SJSA1 (cell line): Measurements from ENCODE around the gene RTBDN. TPM values are rescaled to one million over a fixed set of nuclear protein-coding genes. Genes with fewer than 3 reads are reported as not detected.
"Not testable (repeated sequence)": the region's sequence is repeated elsewhere in the genome, so short reads cannot be mapped to it uniquely, and the experiment has no call there.

Experiments used
- DNase-seq, 2 experiments: peaks; one replicate each; pipeline ENCODE4 v3.0.0-alpha.2; 2015 to 2020; ENCODE audit warnings: low spot score in 2 of 2, low read depth in 1 of 2
- H3K27ac ChIP-seq: fragments of 250-450 bp; sonication (Bioruptor Pico); 2 replicates; pipeline ENCODE4 v1.5.1; 2020; ENCODE audit warnings: mild to moderate bottlenecking, moderate library complexity
- H3K27me3 ChIP-seq: fragments of 250-450 bp; sonication (Bioruptor Pico); replicated peaks from 2 replicates; pipeline ENCODE4 v1.5.1; 2020; ENCODE audit warnings: mild to moderate bottlenecking, moderate library complexity
- H3K36me3 ChIP-seq: fragments of 250-450 bp; sonication (Bioruptor Pico); 2 replicates; pipeline ENCODE4 v1.5.1; 2020; ENCODE audit warnings: mild to moderate bottlenecking
- H3K4me1 ChIP-seq: fragments of 250-450 bp; sonication (Bioruptor Pico); replicated peaks from 2 replicates; pipeline ENCODE4 v1.6.1; 2021; ENCODE audit warnings: mild to moderate bottlenecking
- H3K4me3 ChIP-seq: fragments of 250-450 bp; sonication (Bioruptor Pico); 2 replicates; pipeline ENCODE4 v1.5.1; 2020; ENCODE audit warnings: mild to moderate bottlenecking
- H3K9me3 ChIP-seq: fragments of 250-450 bp; sonication (Bioruptor Pico); replicated peaks from 2 replicates; pipeline ENCODE4 v1.5.1; 2020; ENCODE audit warnings: mild to moderate bottlenecking
- total RNA-seq: library from RNA; depleted of rRNA; stranded (reverse); fragments of >200 nt; shearing (Covaris generic); gene quantifications from 2 replicates; pipeline ENCODE4 v1.2.3, GENCODE V29; 2014

Gene RTBDN
- total RNA-seq, 1 experiment from 2014 or later = not detected

DNA sequence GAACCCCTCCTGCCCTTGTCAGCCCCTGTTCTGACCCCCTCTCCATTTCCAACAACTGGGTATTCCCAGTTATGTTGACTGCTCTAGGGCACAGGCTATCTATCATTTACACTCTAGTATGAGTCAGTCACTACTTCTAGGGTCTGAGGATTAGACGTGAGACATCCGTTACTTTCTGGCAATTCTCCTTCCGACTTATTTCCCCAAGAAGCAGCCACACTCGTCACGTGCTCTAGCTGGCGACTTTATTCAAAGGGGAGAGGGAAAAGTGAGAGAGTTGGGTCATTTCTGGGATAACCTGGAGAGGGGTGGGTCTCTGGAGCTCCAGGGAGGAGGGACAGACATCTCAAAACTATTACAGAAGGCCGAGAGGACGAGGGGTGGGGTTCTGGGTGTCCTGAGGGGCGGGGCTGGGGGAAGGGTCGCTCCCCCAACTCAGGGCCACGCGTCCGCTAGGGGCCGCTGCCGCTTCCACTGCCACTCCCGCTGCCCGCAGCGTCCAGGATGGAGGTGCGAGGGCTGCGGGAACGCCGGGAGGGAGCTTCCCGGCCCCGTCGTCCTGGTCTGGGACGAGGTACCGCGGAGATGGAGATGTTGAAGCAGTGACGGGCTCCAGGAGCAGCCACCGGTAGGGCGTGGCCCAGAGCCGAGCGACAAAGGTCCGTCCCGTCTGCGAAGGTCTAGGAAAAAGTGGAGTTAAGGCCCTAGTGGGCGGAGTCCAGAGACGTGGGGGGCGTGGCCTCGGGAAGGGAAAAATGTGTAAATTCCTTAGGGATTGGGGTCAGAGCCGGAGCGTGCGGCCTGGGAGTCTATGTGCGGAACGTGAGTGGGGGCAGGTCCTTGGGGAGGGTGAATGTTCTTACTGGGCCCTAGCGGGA, 8.9 kb downstream of the RTBDN start:
- Histone ChIP-seq H3K36me3 (no peaks in the 10 kb centered on the region), H3K4me3 (no peak overlapping the region), H3K27ac (no peak overlapping the region), H3K9me3 (no peaks in the 10 kb centered on the region; the same call in 1 of the 2 replicates), H3K4me1 (peaks cover 3% of the 10 kb centered on the region; the same call in 1 of the 2 replicates), H3K27me3 (peaks cover 2% of the 10 kb centered on the region; the same call in 1 of the 2 replicates)
- DNase-seq = peak in 1 of 2 experiments; percentile 26

- no peaks in the 10 kb centered on the region; the same call in 1 of the 2 replicates for H3K9me3 ChIP-seq
- no peak overlapping the region for H3K27ac ChIP-seq
- no peaks in the 10 kb centered on the region for H3K36me3 ChIP-seq
- H3K27me3 ChIP-seq = peaks cover 2% of the 10 kb centered on the region; the same call in 1 of the 2 replicates
- no peak overlapping the region for H3K4me3 ChIP-seq
- no peak for DNase-seq
- peaks cover 3% of the 10 kb centered on the region; the same call in 1 of the 2 replicates for H3K4me1 ChIP-seq
Measured at GRCh38 chr19:12821761-12822160, 12.6 kb downstream of the RTBDN start.

- H3K36me3 ChIP-seq, H3K27me3 ChIP-seq, H3K4me1 ChIP-seq, H3K27ac ChIP-seq, H3K4me3 ChIP-seq, DNase-seq, H3K9me3 ChIP-seq: not testable (repeated sequence)
Measured at GRCh38 chr19:12817810-12818209, 16.6 kb downstream of the RTBDN start.

DNA sequence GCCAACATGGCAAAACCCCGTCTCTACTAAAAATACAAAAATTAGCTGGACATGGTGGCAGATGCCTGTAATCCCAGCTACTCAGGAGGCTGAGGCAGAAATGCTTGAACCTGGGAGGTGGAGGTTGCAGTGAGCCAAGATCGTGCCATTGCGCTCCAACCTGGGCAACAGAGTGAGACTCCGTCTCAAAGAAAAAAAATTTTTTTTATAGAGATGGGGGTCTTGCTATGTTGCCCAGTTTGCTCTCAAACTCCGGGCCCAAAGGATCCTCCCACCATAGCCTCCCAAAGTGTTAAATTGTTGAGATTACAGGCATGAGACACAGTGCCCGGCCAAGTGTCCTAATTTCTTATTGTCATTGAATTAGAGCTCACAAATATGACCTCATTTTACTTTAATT, 17.2 kb downstream of the RTBDN start:
- DNase-seq, H3K4me3 ChIP-seq, H3K27me3 ChIP-seq, H3K4me1 ChIP-seq, H3K27ac ChIP-seq, H3K9me3 ChIP-seq: not testable (repeated sequence)
- peaks cover 12% of the 10 kb centered on the region for H3K36me3 ChIP-seq

- no peaks in the 10 kb centered on the region for H3K9me3 ChIP-seq
- H3K4me3 ChIP-seq = no peak overlapping the region
- peaks cover 21% of the 10 kb centered on the region for H3K36me3 ChIP-seq
- no peak overlapping the region for H3K27ac ChIP-seq
- no peaks in the 10 kb centered on the region for H3K27me3 ChIP-seq
- no peaks in the 10 kb centered on the region for H3K4me1 ChIP-seq
- DNase-seq = no peak
Measured at GRCh38 chr19:12815088-12815487, 19.3 kb downstream of the RTBDN start.

DNA sequence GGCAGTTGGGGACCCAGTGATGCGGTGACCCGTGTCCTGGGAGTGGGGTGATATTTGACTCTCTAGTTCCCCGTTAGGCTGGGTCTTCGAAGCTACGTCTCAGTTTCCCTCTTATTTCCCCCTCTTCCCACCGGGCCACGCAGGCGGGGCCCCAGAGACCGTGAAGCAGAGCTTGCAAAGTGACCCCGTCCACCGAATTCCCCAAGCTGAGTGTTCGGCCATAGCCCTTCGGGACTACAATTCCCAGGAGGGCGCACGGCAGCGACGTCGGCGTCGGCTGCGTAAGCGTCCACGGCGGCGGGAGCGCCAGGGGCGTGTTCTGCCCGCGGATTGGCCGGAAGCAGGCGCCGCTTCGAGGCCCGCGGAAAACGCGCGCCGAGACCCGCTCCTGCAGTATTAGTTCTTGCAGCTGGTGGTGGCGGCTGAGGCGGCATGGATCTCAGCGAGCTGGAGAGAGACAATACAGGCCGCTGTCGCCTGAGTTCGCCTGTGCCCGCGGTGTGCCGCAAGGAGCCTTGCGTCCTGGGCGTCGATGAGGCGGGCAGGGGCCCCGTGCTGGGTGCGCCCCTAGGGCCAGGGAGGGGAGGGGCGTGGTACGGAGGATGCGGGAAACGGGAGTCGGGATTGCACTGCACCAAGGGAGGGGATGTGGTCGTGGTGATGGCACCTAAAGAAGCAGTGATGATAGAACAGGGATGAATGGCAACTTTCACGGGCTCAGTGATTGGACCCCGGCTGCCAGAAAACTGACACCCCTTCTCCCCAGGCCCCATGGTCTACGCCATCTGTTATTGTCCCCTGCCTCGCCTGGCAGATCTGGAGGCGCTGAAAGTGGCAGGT, 27.9 kb downstream of the RTBDN start, which contains the start of gene RNASEH2A:
Gene RNASEH2A (plus strand): TSS at position 343 of the 840 bp plus-strand sequence. CDS start 90 bp downstream, at position 433.
- peak; percentile 74 to 88 for DNase-seq
- H3K4me3 ChIP-seq = peak within 1 kb of the TSS; percentile 62
- peaks cover 15% of the 10 kb centered on the region for H3K27me3 ChIP-seq
- H3K27ac ChIP-seq = peak within 1 kb of the TSS; percentile 12; the same call in 1 of the 2 replicates
- H3K9me3 ChIP-seq = no peaks in the 10 kb centered on the region
- H3K36me3 ChIP-seq = peaks cover 31% of the 10 kb centered on the region
- H3K4me1 ChIP-seq = peaks cover 17% of the 10 kb centered on the region

GRCh38 chr19:12804051-12804450, 30.3 kb downstream of the RTBDN start:
- Histone ChIP-seq H3K4me3 (no peak overlapping the region), H3K4me1 (peaks cover 19% of the 10 kb centered on the region), H3K36me3 (peaks cover 17% of the 10 kb centered on the region), H3K27me3 (peaks cover 31% of the 10 kb centered on the region), H3K9me3 (no peaks in the 10 kb centered on the region), H3K27ac (no peak overlapping the region)
- DNase-seq = no peak

DNA sequence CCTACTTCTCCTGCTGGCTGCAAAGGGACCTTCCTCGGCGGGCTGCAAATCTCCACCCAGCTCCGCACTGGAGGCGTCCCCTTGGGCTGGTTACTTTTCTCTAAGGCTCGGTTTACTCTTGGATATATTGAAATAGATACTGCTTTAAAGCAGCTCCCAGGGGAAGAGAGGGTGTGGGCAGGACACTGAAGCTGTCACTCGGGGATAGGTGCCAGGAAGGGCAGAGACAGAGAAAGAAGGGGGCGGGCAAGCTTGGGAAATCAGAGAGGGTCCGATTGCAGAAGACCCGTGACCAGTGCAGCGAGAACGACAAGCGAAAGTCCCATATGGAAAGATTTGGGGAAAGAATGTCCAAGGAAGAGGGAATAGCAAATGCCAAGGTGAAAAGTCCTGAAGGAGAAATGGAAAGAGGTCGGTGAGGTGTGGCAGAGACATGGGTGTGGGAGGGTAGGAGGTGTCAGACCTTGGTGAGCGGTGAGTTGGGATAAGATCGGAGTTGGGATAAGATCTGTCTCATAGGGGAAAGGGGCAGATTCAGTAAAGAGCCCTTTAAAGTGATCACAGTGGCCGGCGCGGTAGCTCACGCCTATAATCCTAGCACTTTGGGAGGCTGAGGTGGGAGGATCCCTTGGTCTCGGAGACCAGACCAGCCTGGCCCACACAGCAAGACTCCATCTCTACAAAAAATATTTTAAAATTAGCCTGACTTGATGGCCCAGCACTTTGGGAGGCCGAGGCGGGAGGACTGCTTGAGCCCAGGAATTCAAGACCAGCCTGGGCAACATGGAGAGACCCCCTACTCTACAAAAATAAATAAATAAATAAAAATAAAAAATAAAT, 31.9 kb downstream of the RTBDN start:
- H3K27ac ChIP-seq = no peak overlapping the region
- DNase-seq = no peak
- peaks cover 31% of the 10 kb centered on the region for H3K27me3 ChIP-seq
- H3K36me3 ChIP-seq = peaks cover 3% of the 10 kb centered on the region
- peaks cover 19% of the 10 kb centered on the region for H3K4me1 ChIP-seq
- H3K9me3 ChIP-seq = no peaks in the 10 kb centered on the region
- no peak overlapping the region for H3K4me3 ChIP-seq

- peaks cover 31% of the 10 kb centered on the region for H3K27me3 ChIP-seq
- no peak for DNase-seq
- peaks cover 12% of the 10 kb centered on the region for H3K4me1 ChIP-seq
- H3K4me3 ChIP-seq = peak within 1 kb of the TSS; percentile 15
- H3K36me3 ChIP-seq = no peaks in the 10 kb centered on the region; the same call in 1 of the 2 replicates
- no peaks in the 10 kb centered on the region for H3K9me3 ChIP-seq
- H3K27ac ChIP-seq = no peak within 1 kb of the TSS
Measured at GRCh38 chr19:12801466-12802266, 32.7 kb downstream of the RTBDN start, which contains the start of the genes PRDX2 and THSD8. TSS of gene PRDX2 (minus strand) at chr19:12801800. CDS start at chr19:12801261, 539 bp downstream. TSS of gene THSD8 (plus strand) at chr19:12802069. CDS start at chr19:12802072, 3 bp downstream.

- Histone ChIP-seq H3K9me3 (no peaks in the 10 kb centered on the region), H3K27me3 (peaks cover 31% of the 10 kb centered on the region), H3K4me1 (peaks cover 12% of the 10 kb centered on the region), H3K36me3 (no peaks in the 10 kb centered on the region), H3K27ac (no peak overlapping the region), H3K4me3 (peak overlapping the region; percentile 15)
- DNase-seq = no peak
Measured at GRCh38 chr19:12800923-12801465, 33.4 kb downstream of the RTBDN start.

DNA sequence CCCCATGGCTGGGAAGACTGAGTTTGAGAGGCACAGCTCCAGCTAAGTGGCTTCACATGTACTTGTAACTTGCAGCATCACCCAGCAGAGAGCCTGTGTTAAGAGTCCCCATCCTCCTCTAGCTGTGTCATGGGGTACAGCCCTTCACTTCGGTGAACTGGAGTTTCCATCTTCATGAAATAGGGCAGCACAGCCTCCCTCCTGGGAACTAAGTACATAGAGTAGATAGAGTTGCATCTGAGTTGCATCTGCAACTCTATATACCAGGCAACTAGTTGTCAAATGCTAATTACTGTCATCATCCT, 34.0 kb downstream of the RTBDN start:
- peaks cover 31% of the 10 kb centered on the region for H3K27me3 ChIP-seq
- no peak overlapping the region for H3K27ac ChIP-seq
- no peaks in the 10 kb centered on the region for H3K9me3 ChIP-seq
- no peaks in the 10 kb centered on the region for H3K36me3 ChIP-seq
- no peak overlapping the region for H3K4me3 ChIP-seq
- peaks cover 11% of the 10 kb centered on the region for H3K4me1 ChIP-seq
- no peak for DNase-seq

- H3K4me1 ChIP-seq = peaks cover 11% of the 10 kb centered on the region
- H3K4me3 ChIP-seq = no peak overlapping the region
- DNase-seq = no peak
Measured at GRCh38 chr19:12799742-12800465, 34.5 kb downstream of the RTBDN start.

More at GRCh38 chr19:12799742-12800465, 34.5 kb downstream of the RTBDN start:
- Histone ChIP-seq H3K27ac (no peak overlapping the region), H3K9me3 (no peaks in the 10 kb centered on the region), H3K36me3 (no peaks in the 10 kb centered on the region), H3K27me3 (peaks cover 31% of the 10 kb centered on the region)
